Nephron progenitor cell (in vitro differentiated cells): ENCODE measurements around the gene NUMB.

ENCODE experiments used
- DNase-seq: peaks from one replicate; pipeline ENCODE4 v3.0.0; 2021
- H3K27ac Mint-ChIP-seq: 2 replicates; pipeline ENCODE4 v1.8.0; 2021; ENCODE audit warnings: mild to moderate bottlenecking, moderate library complexity, mixed read lengths
- H3K27me3 Mint-ChIP-seq: 2 replicates; pipeline ENCODE4 v1.8.0; 2021; ENCODE audit warnings: mild to moderate bottlenecking, low read depth, mixed read lengths; ENCODE audit not compliant: poor library complexity
- H3K36me3 Mint-ChIP-seq: 2 replicates; pipeline ENCODE4 v1.8.0; 2021; ENCODE audit warnings: low read depth, mixed read lengths
- H3K4me1 Mint-ChIP-seq: 2 replicates; pipeline ENCODE4 v1.8.0; 2021; ENCODE audit warnings: mixed read lengths
- H3K4me3 Mint-ChIP-seq: 2 replicates; pipeline ENCODE4 v1.8.0; 2021; ENCODE audit warnings: mild to moderate bottlenecking, moderate library complexity, mixed read lengths
- H3K9me3 Mint-ChIP-seq: 2 replicates; pipeline ENCODE4 v1.8.0; 2021; ENCODE audit warnings: mild to moderate bottlenecking, moderate library complexity, mixed read lengths
- CTCF ChIP-seq: fragments of 200-600 bp; sonication (generic); IDR thresholded peaks from 2 replicates; pipeline ENCODE4 v1.5.0; 2021; ENCODE audit warnings: antibody characterized with exemption

NUMB gene

GRCh38 chr14:73280903-73281302 lies 177.4 kb downstream of the NUMB start:
- Mint-ChIP-seq H3K4me1 (no peaks in the 10 kb centered on the region), H3K27me3 (no peaks in the 10 kb centered on the region), H3K36me3 (peaks cover 56% of the 10 kb centered on the region), H3K9me3 (no peaks in the 10 kb centered on the region), H3K4me3 (no peak overlapping the region), H3K27ac (no peak overlapping the region)
- no peak for DNase-seq
- TF ChIP-seq CTCF = no peak

- Mint-ChIP-seq H3K4me3 (no peak overlapping the region), H3K27me3 (peaks cover 6% of the 10 kb centered on the region), H3K27ac (no peak overlapping the region), H3K4me1 (no peaks in the 10 kb centered on the region), H3K36me3 (peaks cover 40% of the 10 kb centered on the region), H3K9me3 (no peaks in the 10 kb centered on the region)
- TF ChIP-seq CTCF = no peak
- DNase-seq = no peak
Observed at GRCh38 chr14:73277376-73277775, 181.0 kb downstream of the NUMB start.

GRCh38 chr14:73276836-73277235 lies 181.5 kb downstream of the NUMB start:
- no peak overlapping the region for H3K4me3 Mint-ChIP-seq
- peaks cover 6% of the 10 kb centered on the region for H3K27me3 Mint-ChIP-seq
- DNase-seq = no peak
- H3K36me3 Mint-ChIP-seq = peaks cover 35% of the 10 kb centered on the region
- TF ChIP-seq CTCF = no peak
- H3K9me3 Mint-ChIP-seq = no peaks in the 10 kb centered on the region
- H3K4me1 Mint-ChIP-seq = no peaks in the 10 kb centered on the region
- H3K27ac Mint-ChIP-seq = no peak overlapping the region

GRCh38 chr14:73273799-73274198 lies 184.5 kb downstream of the NUMB start:
- DNase-seq = no peak
- peaks cover 14% of the 10 kb centered on the region for H3K36me3 Mint-ChIP-seq
- peaks cover 21% of the 10 kb centered on the region for H3K4me1 Mint-ChIP-seq
- no peak for TF ChIP-seq CTCF
- H3K27me3 Mint-ChIP-seq = peaks cover 12% of the 10 kb centered on the region
- no peak overlapping the region for H3K27ac Mint-ChIP-seq
- no peaks in the 10 kb centered on the region for H3K9me3 Mint-ChIP-seq
- H3K4me3 Mint-ChIP-seq = no peak overlapping the region

GRCh38 chr14:73272393-73272792 lies 186.0 kb downstream of the NUMB start:
- Mint-ChIP-seq H3K27ac (no peak overlapping the region), H3K36me3 (peaks cover 12% of the 10 kb centered on the region), H3K27me3 (peaks cover 16% of the 10 kb centered on the region), H3K4me1 (peaks cover 22% of the 10 kb centered on the region), H3K4me3 (no peak overlapping the region), H3K9me3 (no peaks in the 10 kb centered on the region)
- no peak for DNase-seq
- TF ChIP-seq CTCF = no peak

- peak; percentile 80 for DNase-seq
- Mint-ChIP-seq H3K4me3 (peak overlapping the region; percentile 80), H3K27ac (peak overlapping the region; percentile 84), H3K4me1 (peaks cover 23% of the 10 kb centered on the region), H3K9me3 (no peaks in the 10 kb centered on the region), H3K27me3 (peaks cover 16% of the 10 kb centered on the region), H3K36me3 (no peaks in the 10 kb centered on the region)
- TF ChIP-seq CTCF = no peak
Observed at GRCh38 chr14:73269729-73270531, 188.4 kb downstream of the NUMB start.
